ENCODE results near the gene ZNF423. TPM values are rescaled to one million over a fixed set of nuclear protein-coding genes. Genes with fewer than 3 reads are reported as not detected.

The ZNF423 gene
- total RNA-seq, 2 experiments from 2014 or later: not detected

- Mint-ChIP-seq H3K9me3 (peaks cover 11% of the 10 kb centered on the region), H3K4me1 (ENCODE audit: low read depth) (no peaks in the 10 kb centered on the region), H3K27ac (no peak overlapping the region), H3K27me3 (no peaks in the 10 kb centered on the region), H3K36me3 (ENCODE audit: low read depth) (no peaks in the 10 kb centered on the region), H3K4me3 (no peak overlapping the region)
- no peak for TF ChIP-seq CTCF (IDR thresholded peaks at IDR 0.05)
- intact Hi-C loops (cut with micrococcal nuclease): no loop called here
- ChIA-PET POLR2A (no interaction called here), CTCF (no interaction called here)
- DNase-seq (no peak), ATAC-seq (no peak)
These were observed 128.3 kb downstream of the ZNF423 start for GRCh38 chr16:49727611-49728010.

- Mint-ChIP-seq H3K36me3 (ENCODE audit: low read depth) (no peaks in the 10 kb centered on the region), H3K4me3 (no peak overlapping the region), H3K9me3 (peaks cover 11% of the 10 kb centered on the region), H3K4me1 (ENCODE audit: low read depth) (no peaks in the 10 kb centered on the region), H3K27ac (no peak overlapping the region), H3K27me3 (no peaks in the 10 kb centered on the region)
- no peak for TF ChIP-seq CTCF (IDR thresholded peaks at IDR 0.05)
- ChIA-PET CTCF (no interaction called here), POLR2A (no interaction called here)
- DNase-seq: no peak
- ATAC-seq: no peak
- intact Hi-C loops (cut with micrococcal nuclease): no loop called here
These were observed 129.8 kb downstream of the ZNF423 start for GRCh38 chr16:49726155-49726554.

GRCh38 chr16:49725651-49726050 lies 130.3 kb downstream of the ZNF423 start:
- Mint-ChIP-seq H3K27ac (no peak overlapping the region), H3K4me3 (no peak overlapping the region), H3K4me1 (ENCODE audit: low read depth) (no peaks in the 10 kb centered on the region), H3K27me3 (no peaks in the 10 kb centered on the region), H3K9me3 (peaks cover 9% of the 10 kb centered on the region), H3K36me3 (ENCODE audit: low read depth) (no peaks in the 10 kb centered on the region)
- TF ChIP-seq CTCF (IDR thresholded peaks at IDR 0.05): no peak
- DNase-seq (no peak), ATAC-seq (no peak)
- CTCF ChIA-PET: no interaction called here
- POLR2A ChIA-PET: no interaction called here
- intact Hi-C loops (cut with micrococcal nuclease): no loop called here

GRCh38 chr16:49724774-49725173 lies 131.1 kb downstream of the ZNF423 start:
- no peaks in the 10 kb centered on the region for H3K27me3 Mint-ChIP-seq
- peaks cover 5% of the 10 kb centered on the region for H3K9me3 Mint-ChIP-seq
- H3K27ac Mint-ChIP-seq: no peak overlapping the region
- no peak for TF ChIP-seq CTCF (IDR thresholded peaks at IDR 0.05)
- no peak for DNase-seq
- ChIA-PET CTCF (interaction anchor here (0.5 kb wide), 1 partner anchor 62 kb away, joined by 3 read pairs; no protein-coding TSS in a partner anchor), POLR2A (interaction anchor here (0.6 kb wide), 1 partner anchor 790 kb away, joined by 4 read pairs; no protein-coding TSS in a partner anchor)
- no peak overlapping the region for H3K4me3 Mint-ChIP-seq
- H3K36me3 Mint-ChIP-seq (ENCODE audit: low read depth): no peaks in the 10 kb centered on the region
- no peaks in the 10 kb centered on the region for H3K4me1 Mint-ChIP-seq (ENCODE audit: low read depth)
- no peak for ATAC-seq
- intact Hi-C loops (cut with micrococcal nuclease): no loop called here

GRCh38 chr16:49723310-49723709 lies 132.6 kb downstream of the ZNF423 start:
- TF ChIP-seq CTCF (IDR thresholded peaks at IDR 0.05): no peak
- ATAC-seq: no peak
- no peaks in the 10 kb centered on the region for H3K36me3 Mint-ChIP-seq (ENCODE audit: low read depth)

More at GRCh38 chr16:49723310-49723709, 132.6 kb downstream of the ZNF423 start:
- H3K27ac Mint-ChIP-seq: no peak overlapping the region
- CTCF ChIA-PET: no interaction called here
- H3K27me3 Mint-ChIP-seq: no peaks in the 10 kb centered on the region
- H3K9me3 Mint-ChIP-seq: no peaks in the 10 kb centered on the region
- POLR2A ChIA-PET: no interaction called here
- no peak overlapping the region for H3K4me3 Mint-ChIP-seq
- no peaks in the 10 kb centered on the region for H3K4me1 Mint-ChIP-seq (ENCODE audit: low read depth)
- DNase-seq: no peak
- intact Hi-C loops (cut with micrococcal nuclease): no loop called here

Measured in activated CD8-positive, alpha-beta T cell treated with anti-CD3 and anti-CD28 coated beads for 36 hours (primary cell).